Measurements from ENCODE around the gene LHPP. TPM values are rescaled to one million over a fixed set of nuclear protein-coding genes. Genes with fewer than 3 reads are reported as not detected.

Gene LHPP
- total RNA-seq, 1 experiment from 2014 or later, result 3.7 TPM

DNA sequence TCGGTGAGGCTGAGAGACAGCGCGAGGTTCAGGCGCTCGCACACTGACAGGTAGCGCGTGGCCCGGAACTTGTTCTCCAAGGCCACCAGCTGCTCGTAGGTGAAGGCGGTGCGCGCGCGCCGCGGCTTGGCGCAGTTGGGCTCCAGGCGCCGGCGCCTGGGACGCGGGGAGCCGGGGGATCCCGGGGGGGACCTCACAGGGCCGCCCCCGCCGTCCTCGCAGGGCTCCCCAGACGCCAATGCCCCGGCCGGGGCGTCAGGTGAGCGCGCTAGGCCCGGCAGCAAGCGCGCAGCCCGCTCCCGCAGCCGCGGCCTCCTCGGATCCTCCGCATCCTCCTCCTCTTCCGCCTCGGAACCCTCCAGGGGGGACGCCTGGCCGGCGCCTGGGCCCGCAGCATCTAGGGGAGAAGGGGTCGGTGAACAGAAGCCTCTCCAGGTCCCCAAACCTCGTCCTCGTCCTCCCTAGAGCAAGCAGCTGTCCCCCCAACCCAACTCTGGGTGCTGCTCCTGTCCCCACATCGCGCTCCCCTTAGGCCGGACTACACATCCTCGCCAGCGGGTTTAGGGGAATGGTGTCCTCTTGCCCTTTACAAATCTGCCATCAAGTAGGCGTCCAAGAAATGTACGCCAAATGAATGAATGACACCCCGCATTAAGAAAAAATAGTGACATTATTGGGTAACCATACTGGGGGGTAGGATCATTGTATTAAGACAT is 13.7 kb upstream of the LHPP start:
- BruUV-seq (replicated peaks), result no TSS peak
- no peak for DNase-seq (ENCODE audit: unreplicated experiment)
- intact Hi-C loops (cut with micrococcal nuclease), result no loop called here
- no peak overlapping the region for H3K27ac Mint-ChIP-seq (ENCODE audit: low read depth, unreplicated experiment)
- TF ChIP-seq, protein P1, sequence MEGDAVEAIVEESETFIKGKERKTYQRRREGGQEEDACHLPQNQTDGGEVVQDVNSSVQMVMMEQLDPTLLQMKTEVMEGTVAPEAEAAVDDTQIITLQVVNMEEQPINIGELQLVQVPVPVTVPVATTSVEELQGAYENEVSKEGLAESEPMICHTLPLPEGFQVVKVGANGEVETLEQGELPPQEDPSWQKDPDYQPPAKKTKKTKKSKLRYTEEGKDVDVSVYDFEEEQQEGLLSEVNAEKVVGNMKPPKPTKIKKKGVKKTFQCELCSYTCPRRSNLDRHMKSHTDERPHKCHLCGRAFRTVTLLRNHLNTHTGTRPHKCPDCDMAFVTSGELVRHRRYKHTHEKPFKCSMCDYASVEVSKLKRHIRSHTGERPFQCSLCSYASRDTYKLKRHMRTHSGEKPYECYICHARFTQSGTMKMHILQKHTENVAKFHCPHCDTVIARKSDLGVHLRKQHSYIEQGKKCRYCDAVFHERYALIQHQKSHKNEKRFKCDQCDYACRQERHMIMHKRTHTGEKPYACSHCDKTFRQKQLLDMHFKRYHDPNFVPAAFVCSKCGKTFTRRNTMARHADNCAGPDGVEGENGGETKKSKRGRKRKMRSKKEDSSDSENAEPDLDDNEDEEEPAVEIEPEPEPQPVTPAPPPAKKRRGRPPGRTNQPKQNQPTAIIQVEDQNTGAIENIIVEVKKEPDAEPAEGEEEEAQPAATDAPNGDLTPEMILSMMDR (IDR thresholded peaks at IDR 0.05; ENCODE audit: unreplicated experiment), result no peak
- ChIA-PET POLR2A (no interaction called here), CTCF (no interaction called here)
- H3K36me3 Mint-ChIP-seq (ENCODE audit: insufficient read depth, unreplicated experiment), result no peaks in the 10 kb centered on the region
- H3K4me1 Mint-ChIP-seq (ENCODE audit: insufficient read depth, unreplicated experiment), result peaks cover 6% of the 10 kb centered on the region
- H3K9me3 Mint-ChIP-seq (ENCODE audit: unreplicated experiment), result no peaks in the 10 kb centered on the region
- H3K27me3 Mint-ChIP-seq (ENCODE audit: insufficient read depth, unreplicated experiment), result peaks cover 25% of the 10 kb centered on the region
- H3K4me3 Mint-ChIP-seq (ENCODE audit: unreplicated experiment), result no peak overlapping the region

DNA sequence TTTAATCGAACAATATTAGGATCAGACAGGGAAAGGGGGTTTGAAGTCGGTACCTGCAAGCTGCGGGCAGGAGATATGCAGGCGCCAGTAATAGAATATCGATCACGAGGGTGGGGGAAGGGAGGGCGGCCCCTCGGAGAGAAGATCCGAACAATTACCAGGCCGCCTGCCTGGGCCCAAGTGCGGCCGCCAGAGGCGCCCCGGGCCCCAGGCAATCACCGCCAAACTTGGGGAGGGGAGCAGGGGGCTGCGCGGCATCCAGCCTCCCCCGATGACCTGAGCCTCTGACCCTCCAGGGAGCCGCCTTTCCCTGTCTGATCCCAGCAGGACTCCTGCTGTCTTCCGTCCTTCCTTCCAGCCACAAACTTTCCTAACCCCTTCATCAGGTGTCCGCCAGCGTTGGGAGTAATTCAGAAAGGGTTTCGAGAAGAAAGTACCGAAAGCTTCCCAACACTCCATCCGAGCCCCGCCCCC is 12.9 kb upstream of the LHPP start:
- CTCF ChIA-PET, result no interaction called here
- no peaks in the 10 kb centered on the region for H3K36me3 Mint-ChIP-seq (ENCODE audit: insufficient read depth, unreplicated experiment)
- no peaks in the 10 kb centered on the region for H3K9me3 Mint-ChIP-seq (ENCODE audit: unreplicated experiment)
- TF ChIP-seq, protein P1 (IDR thresholded peaks at IDR 0.05; ENCODE audit: unreplicated experiment), result no peak
- no peak overlapping the region for H3K27ac Mint-ChIP-seq (ENCODE audit: low read depth, unreplicated experiment)
- BruUV-seq (replicated peaks), result no TSS peak
- DNase-seq (ENCODE audit: unreplicated experiment), result no peak
- peaks cover 26% of the 10 kb centered on the region for H3K27me3 Mint-ChIP-seq (ENCODE audit: insufficient read depth, unreplicated experiment)
- peaks cover 6% of the 10 kb centered on the region for H3K4me1 Mint-ChIP-seq (ENCODE audit: insufficient read depth, unreplicated experiment)
- intact Hi-C loops (cut with micrococcal nuclease), result no loop called here
- H3K4me3 Mint-ChIP-seq (ENCODE audit: unreplicated experiment), result no peak overlapping the region
- POLR2A ChIA-PET, result interaction anchor here (0.8 kb wide), 1 partner anchor 12 kb away, joined by 3 read pairs; no protein-coding TSS in a partner anchor

DNA sequence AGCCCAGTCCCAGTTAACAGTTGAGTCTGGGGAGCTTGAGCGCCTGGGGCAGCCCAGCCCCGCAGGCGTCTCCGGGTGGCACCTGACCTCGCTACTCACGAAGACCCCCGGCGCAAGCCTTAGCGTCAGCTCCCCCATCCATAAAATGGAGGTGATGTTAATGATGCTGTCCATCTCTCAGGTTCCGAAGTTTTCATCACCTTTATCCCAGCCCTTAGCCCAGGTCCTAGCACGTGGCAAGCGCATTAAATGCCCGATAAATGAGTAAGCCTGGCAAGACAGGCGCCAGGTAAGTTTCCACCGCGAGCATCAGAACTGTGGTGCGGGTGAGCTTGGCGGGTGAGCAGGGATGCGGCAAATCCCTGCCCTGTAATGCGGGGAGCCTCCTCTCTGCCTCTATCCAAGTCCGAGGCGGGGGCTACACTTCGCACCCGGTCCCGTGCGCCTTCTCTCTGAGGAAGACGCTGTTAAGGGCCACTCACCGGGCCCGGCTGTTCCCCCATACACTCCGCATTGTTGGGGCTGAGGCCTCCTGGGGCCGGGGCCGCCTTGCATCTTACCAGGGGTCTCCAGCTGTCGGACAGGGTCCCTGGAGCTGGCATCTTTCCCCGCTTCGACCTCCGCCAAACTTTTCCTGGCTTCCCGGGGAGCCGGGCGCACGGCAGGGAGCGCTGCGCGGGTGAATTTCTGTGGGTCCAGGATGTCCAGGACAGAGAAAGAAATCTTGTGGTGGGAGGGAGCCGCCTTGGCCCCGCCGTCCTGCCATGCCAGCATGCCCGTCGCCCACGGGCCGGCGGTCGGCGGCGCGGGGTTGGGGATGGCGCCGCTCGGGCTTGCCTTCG is 12.2 kb upstream of the LHPP start:
- no peaks in the 10 kb centered on the region for H3K36me3 Mint-ChIP-seq (ENCODE audit: insufficient read depth, unreplicated experiment)
- CTCF ChIA-PET, result no interaction called here
- DNase-seq (ENCODE audit: unreplicated experiment), result peak; percentile 33
- TF ChIP-seq, protein P1 (IDR thresholded peaks at IDR 0.05; ENCODE audit: unreplicated experiment), result no peak
- H3K4me3 Mint-ChIP-seq (ENCODE audit: unreplicated experiment), result peak overlapping the region; percentile 63
- POLR2A ChIA-PET, result interaction anchor here (0.6 to 0.8 kb wide), 4 partner anchors 11 to 647 kb away, joined by 3 to 4 read pairs (median 4); partner anchors contain the start of gene OAT
- H3K4me1 Mint-ChIP-seq (ENCODE audit: insufficient read depth, unreplicated experiment), result peaks cover 6% of the 10 kb centered on the region
- H3K27ac Mint-ChIP-seq (ENCODE audit: low read depth, unreplicated experiment), result no peak overlapping the region
- BruUV-seq (replicated peaks), result no TSS peak
- no peaks in the 10 kb centered on the region for H3K9me3 Mint-ChIP-seq (ENCODE audit: unreplicated experiment)
- peaks cover 33% of the 10 kb centered on the region for H3K27me3 Mint-ChIP-seq (ENCODE audit: insufficient read depth, unreplicated experiment)
- intact Hi-C loops (cut with micrococcal nuclease), result no loop called here
